Stimulated activated CD4-positive, alpha-beta T cell treated with anti-CD3 and anti-CD28 coated beads, Interleukin-2, amount 100 ng/mL, for 24 hours (primary cell): ENCODE results near the gene VPS29.
"Not testable (repeated sequence)": the region's sequence is repeated elsewhere in the genome, so short reads cannot be mapped to it uniquely, and the experiment has no call there.

ENCODE experiments used
- DNase-seq, 2 donors: peaks; one replicate each; pipeline ENCODE4 v3.0.0-alpha.2; 2020

VPS29 gene

DNA sequence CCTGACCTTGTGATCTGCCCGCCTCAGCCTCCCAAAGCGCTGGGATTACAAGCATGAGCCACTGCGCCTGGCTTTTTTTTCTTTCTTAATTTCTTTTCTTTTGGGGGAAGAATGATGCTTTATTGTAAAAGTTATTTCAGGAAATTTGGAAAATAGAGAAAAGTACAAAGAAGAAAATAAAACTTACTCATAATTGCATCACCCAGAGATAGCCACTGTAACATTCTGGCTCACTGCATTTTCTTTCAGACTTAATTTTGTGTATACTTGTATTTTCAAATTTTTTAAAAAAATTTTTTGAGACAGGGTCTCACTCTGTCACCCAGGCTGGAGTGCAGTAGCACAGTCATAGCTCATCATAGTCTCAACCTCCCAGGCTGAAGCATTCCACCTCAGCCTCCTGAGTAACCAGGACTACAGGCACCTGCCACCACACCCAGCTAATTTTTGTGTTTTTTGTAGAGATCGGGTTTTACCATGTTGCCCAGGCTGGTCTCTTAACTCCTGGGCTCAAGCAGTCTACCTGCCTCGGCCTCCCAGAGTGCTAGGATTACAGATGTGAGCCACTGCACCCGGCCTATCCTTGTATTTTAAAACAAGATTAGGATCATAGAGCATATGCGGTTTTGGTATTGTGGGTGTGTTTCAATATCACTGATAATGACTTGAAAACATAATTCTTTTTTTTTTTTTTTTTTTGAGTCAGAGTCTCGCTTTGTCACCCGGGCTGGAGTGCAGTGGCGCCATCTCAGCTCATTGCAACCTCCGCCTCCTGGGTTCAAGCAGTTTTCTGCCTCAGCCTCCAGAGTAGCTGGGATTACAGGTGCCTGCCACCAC lies 19.2 kb upstream of the VPS29 start:
- DNase-seq = peak; percentile 32 to 35

DNA sequence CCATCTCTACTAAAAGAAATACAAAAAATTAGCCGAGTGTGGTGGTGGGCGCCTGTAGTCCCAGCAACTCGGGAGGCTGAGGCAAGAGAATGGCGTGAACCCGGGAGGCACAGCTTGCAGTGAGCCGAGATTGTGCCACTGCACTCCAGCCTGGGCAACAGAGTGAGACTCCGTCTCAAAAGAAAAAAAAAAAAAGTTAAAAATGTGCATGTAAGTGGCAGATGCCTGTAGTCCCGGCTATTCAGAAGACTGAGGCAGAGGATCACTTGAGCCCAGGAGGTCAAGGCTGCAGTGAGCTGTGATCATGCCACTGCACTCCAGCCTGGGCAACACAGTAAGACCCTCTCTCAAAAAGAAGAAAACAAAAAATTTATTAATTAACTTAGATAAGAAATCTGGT lies 16.1 kb upstream of the VPS29 start:
- not testable (repeated sequence) for DNase-seq

DNA sequence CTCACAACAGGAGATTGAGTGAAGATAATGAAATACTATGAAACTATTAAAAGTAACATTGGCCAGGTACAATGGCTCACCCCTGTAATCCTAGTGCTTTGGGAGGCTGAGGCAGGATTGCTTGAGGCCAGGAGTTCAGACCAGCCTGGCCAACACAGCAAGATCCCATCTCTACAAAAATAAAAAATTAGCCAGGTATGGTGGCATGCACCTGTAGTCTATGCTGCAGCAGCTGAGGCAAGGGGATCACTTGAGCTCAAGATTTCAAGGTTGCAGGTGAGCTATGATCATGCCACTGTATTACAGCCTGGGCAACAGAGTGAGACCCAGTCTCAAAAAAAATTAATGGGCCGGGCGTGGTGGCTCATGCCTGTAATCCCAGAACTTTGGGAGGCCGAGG lies 15.1 kb upstream of the VPS29 start:
- DNase-seq = no peak

DNA sequence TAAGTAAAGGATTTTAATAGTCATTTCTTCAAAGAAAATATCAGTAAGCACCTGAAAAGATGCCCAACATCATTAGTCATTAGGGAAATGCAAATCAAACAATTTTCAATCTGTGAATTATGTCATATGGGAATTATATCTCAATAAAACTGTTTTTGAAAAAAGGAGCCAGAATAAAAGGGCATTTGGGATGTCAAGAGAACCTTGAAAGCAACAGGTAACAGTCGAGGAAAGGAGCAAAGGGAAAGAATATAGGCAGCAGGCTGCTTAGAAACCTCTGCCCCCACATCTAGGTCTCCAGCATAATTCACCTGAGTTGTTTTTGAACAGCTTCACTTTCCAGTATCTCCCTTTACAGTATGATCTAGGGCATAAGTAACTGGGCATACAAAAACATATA lies 12.5 kb upstream of the VPS29 start:
- DNase-seq = no peak

DNA sequence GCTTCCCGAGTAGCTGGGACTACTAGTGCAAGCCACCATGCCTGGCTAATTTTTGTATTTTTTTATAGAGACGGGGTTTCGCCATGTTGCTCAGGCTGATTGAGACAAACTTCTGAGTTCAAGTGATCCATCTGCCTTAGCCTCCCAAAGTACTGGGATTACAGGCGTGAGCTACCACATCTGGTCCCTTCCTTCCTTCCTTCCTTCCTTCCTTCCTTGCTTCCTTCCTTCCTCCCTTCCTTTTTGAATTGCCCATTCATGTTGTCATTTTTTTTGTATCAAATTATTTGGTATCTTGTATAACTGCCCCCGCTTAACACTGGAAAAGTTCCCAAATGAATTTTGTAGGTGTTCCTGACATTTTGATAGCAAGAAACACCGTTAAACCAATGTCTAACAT lies 11.9 kb upstream of the VPS29 start:
- DNase-seq = no peak

DNA sequence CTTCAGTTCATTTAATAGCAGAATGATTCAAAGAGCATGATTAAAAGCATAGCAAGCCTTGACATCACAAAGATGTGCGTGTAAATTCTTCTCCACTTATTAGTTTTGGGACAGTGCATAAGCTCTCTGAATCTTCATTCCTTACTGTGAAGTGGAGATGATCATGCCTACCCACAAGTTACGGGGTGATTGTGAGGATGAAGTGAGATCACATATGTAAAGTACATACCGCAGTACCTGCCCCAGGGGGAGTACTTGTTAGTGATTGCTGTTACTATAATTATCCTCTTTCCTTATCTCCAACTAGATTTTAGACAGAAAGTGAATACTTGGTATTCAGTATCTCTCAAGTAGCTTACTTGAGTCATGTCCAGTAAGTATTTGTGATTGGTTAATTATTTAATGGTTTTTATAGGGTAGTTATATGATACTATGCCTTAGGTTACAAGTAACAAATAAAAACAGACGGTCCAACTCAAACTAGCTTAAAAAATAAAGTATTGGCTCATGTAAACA lies 6.2 kb upstream of the VPS29 start:
- no peak for DNase-seq

DNA sequence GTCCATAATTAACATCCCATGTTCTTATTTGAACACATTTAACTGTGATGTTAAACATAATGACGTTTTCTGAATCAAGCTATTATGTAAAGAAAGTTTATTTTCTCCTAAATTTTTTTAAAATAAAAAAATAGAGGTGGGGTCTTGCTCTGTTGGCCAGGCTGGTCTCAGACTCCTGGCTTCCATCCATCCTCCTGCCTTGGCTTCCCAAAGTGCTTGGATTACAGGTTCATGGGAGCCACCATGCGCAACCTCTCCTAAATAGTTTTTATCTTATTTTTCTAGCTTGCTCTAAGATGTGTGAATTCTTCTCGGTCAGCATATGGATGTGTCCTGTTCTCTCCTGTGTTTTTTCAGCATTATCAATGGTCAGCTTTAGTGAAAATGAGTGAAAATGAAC lies 3.4 kb upstream of the VPS29 start:
- DNase-seq = no peak

DNA sequence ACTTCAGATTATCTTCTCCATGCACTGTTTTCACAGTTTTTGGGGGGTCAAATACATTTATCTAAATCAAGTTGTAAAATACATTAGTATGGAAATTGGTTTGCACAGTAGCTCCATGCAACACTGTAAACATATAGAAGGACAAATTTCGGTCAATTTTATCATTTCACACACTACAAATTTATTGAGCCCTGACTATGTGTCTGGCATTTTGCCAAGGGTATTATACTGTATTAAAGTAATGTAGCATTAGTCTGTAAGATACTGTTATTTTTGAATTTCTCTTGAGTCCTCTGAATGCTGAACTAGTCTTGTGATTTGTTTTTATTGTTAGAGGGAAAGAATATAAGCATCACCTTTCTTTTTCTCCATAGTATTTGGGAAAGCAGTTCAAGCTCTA lies 1.5 kb upstream of the VPS29 start:
- DNase-seq = no peak

DNA sequence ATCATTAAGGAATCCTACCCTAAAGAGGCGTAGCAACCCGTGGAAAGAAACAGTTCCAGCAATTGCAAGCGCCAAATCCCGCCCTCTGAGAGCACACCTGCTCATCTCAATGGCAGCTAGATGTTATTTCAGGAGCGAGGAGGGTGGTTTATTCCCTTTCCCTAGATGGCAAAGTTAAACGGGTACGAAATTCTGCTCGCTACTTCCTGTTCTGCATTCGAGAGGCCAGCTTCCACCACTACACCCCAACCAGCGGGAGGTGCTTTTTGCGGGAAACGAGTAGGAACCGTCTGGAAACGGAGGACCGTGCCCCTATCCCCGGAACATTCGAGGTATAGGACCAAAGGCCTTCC lies 536 bp downstream of the VPS29 start:
- peak in 1 of 2 donors; percentile 45 for DNase-seq

DNA sequence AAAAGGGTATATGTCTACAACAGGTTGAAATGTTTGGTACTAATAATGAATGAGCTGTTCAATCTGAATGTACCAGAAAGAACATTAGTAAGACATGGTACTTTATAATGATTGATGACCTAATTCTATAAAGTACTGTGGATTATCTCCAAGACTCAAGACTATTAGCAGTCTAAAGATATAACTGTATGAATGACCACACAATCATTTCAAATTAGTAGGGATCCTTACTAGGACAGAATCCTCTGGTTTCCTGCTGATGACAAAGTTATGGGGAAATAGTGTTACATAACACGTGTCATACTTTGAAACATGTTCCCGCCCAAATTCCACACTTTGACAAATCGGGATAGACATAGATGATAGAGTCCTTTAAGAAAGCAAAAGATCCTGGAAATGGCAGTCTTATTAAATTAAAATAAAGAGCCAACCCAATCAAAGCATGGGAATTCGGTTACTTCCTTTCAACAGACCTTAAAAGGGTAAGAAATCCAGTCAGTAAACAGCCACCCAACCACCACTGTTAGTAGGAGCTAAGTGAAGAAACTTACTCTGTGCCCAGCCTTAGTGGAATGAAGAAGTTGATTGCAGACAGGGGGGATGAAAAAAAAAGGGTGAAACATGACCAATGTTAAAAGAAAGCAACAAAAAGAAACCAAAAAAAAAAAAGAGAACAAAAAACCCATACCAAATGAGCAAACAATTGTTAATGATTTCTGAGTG lies 2.8 kb downstream of the VPS29 start:
- DNase-seq = no peak

DNA sequence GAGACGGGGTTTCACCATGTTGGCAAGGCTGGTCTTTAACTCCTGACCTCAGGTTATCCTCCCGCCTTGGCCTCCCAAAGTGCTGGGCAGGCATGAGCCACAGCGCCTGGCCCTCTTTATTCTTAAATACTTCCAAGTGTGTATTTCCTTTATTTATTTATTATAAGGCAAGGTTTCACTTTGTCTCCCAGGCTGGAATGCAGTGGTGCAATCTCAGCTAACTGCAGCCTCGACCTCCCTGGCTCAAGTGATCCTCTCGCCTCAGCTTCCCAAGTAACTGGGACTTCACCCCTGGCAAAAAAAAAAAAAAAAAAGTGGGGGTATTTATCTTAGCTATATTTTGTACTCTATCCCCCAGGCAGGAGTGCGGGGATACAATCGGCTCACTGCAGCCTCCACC lies 26.5 kb downstream of the VPS29 start:
- DNase-seq = no peak

DNA sequence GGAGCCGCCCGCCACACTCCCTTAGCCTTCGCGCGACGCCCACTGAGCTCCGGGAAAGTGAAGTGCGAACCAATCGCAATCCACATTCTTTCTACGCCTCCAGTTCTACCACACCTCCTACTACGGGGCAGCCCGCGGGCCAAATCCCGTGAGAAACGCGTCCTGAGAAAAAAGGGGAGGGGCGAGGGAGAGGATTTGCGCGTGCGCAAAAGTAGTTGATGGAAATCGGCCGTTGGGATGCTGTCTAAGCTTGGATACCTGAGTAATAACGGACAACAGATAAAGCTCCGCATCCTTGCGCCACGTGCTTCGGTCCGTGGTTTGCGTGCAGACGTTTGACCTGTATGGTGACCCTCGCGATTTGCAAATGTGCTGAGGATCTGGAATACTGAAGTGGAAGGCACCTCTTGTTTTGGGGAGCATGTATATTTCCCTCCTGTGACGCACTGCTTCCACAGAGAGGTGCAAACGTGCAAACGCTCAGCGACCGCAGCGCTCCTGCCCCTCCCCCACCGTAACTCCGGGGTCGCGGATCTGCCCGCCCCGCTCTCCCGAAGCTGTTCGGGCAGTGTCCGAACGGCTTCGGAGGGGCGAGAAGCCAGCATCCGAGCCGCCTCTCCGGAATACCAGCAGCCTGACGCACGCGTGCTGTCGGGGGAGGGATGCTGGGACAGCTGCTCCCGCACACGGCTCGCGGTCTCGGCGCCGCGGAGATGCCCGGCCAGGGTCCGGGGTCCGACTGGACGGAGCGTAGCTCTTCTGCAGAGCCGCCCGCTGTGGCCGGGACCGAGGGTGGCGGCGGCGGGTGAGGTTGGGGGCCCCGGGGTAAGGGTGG lies 33.5 kb downstream of the VPS29 start, which contains the start of the genes FAM216A and GPN3:
Gene FAM216A, plus strand, starts transcription at position 632 of the 835 bp plus-strand sequence. Its CDS starts 31 bp downstream, at position 663.
Gene GPN3, minus strand, starts transcription at position 44 of the 835 bp plus-strand sequence. CDS start 54 bp downstream, outside the sequence.
- peak; percentile 92 to 95 for DNase-seq

DNA sequence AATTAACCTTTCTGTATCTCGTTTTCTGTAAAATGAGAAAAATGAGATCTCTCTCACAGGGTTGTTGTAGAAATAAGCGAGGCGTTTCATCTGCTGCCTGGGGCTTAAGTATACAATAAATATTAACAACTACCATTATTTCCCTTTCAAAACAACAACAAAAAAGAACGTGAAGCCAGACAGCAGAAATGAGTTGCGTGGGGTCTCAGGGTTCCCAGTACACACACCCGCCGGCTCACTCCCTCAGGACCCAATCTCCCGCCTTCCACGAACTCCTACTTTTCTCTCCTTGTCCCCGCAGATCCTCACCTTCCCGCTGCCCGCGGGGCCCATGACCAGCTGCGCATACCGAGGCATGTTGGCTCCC lies 34.1 kb downstream of the VPS29 start:
- DNase-seq = no peak

DNA sequence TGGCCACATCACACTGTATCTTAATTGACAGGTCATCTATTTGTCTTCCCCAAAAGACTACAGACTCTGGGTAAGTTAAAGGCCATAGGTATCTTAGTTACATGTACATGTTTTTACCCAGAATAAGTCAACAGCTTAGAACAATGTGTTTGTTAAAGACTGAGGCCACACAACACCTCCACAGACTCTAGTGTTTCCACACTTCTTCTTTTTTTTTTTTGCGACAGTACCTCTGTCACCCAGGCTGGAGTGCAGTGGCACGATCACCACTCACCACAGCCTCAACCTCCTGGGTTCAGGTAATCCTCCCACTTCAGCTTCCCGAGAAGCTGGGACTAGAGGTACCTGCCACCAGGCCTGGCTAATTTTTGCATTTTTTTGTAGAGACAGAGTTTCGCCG lies 35.1 kb downstream of the VPS29 start:
- no peak for DNase-seq

DNA sequence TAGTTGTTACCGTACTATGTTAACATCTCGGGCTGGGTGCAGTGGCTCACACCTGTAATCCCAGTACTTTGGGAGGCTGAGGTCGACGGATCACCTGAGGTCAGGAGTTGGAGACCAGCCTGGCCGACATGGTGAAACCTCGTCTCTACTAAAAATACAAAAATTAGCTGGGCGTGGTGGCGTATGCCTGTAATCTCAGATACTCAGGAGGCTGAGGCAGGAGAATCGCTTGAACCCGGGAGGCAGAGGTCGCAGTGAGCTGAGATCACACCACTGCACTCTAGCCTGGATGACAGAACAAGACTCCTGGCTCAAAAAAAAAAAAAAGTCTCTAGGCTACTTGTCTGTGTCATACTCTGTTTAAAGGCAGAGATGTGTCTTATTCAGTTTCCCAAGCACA lies 36.1 kb downstream of the VPS29 start:
- DNase-seq = not testable (repeated sequence)

DNA sequence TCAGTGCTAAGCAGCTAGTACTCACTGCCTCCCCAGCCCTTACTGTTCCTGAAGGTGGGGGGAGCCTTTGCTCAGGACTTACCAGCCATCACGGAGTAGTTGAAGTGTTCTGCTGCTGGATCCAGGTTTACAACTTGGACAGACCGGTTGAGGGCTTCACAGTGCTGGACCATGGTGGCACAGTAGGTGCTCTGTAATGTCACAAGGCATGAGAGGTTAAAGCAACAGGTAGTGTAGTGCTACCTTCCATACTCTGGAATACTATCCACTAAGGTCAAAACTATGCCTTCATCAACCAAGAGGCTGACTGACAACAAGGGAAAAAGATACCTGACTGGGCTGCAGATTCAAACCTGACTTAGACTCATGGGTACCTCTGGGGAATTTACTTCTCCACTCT lies 36.9 kb downstream of the VPS29 start:
- DNase-seq = no peak

DNA sequence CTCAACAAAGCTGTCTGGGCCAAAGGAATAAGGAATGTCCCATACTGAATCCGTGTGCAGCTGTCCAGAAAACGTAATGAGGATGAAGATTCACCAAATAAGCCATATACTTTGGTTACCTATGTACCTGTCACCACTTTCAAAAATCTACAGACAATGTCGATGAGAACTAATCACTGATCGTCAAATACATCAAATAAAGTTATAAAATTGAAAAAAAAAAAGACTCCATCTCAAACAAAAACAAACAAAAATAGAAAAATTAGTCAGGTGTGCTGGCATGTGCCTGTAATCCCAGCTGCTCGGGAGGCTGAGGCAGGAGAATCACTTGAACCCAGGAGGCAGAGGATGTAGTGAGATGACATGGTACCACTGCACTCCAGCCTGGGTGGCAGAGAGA lies 40.7 kb downstream of the VPS29 start:
- not testable (repeated sequence) for DNase-seq

DNA sequence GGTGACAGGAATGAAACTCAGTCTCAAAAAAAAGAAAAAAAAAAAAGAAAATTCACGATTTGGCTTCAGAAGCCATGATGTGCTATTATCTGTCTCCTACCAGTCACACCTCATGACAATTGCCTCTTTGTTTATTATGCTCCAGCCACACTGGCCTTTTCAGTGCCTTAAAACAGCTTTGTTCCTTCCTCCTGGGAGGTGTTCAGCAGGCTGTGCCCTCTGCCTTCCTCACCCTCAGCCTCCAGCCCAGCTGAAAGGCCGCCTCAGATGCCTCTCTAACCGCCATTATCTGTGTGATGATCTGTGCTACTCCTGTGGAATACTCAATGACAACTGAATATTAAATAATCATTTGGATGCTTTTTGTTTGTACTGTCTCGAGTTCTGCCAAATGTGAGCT lies 43.2 kb downstream of the VPS29 start:
- DNase-seq = no peak

DNA sequence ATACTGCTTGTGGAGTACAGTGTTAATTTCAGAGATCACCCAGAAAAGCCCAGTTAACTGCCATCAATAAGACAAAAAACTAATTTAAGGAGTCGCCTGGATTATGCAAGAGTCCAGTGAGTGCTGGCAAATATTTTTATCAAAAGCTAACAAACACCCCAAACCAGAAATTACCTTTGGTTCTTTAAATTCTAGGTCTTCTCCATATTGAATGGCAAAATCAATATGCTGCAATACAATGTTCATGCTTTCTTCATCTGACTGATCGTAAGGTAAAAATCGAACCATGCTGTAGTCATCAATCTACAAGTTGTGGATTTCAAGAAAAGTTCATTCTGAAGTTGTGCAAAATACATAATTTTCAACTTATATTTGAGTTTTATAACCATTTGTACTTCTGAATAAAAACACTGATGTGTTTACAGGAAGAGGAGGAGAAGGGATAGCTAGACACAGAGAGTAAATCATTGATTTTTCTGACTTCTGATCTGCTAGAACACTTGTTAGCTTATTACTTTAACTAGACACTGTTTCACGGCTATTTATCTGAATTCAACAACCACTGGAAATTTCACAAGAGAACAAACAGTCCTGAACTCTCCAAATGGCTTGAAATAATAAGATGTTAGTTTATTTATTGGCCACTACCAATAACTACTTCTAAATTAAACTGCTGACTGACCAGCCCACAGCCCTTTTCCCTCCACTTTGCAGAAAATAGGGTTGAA lies 48.2 kb downstream of the VPS29 start:
- DNase-seq = no peak

DNA sequence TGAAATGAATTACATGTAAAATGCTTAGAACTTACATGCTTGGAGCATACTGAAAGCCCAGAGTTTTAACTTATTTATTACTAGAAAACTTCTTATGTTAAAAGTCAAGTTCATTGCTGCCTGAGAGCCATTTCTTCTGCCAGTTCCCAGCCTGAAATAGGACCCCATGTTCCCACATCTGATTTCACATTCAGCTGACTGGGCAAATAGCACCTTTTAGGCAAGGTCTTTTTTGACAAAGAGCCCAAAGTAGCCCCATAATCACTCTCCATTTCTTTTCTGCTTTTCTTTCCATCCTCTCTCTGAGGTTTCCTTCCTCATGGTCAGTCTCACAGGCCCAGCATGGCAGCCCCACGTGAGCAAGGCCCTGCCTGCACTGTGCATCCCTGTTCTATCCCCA lies 50.6 kb downstream of the VPS29 start:
- no peak for DNase-seq

DNA sequence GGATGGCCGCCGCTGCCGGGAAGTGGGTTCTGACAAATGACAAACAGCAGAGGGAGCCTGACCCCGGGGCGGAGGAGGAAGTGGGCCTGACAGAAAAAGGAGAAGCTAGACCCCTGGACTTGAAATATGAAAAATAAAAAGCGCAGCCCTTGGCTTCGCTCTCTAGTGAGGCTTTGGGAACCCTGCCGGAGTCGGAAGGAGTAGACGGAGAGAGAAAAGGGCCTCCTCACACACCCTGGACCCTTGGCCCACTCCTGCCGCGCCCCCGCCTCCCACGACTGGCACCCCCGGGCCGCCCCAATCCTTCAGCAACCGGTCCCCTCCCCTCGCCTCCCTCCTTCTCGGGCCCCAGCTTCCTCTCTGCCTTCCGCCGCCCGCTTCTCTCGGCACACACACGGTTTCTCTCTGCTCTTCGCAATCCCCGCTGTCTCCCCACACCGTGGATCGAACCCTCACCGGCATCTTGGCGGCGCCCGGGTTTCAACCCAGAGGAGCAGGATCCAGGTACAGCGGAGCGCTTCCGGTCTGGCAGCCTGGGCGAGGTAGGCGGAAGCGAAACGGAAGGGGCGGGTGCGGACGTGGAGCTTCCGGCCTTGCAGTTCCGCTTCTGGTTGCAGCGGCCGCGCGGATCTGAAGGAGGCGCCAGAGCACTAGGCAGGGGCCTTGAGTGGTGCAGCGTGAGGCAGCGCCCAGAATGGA lies 52.0 kb downstream of the VPS29 start, which contains the start of gene ARPC3:
Gene ARPC3, minus strand, starts transcription at position 539 of the 699 bp plus-strand sequence. Its CDS starts 77 bp downstream, at position 462.
- peak; percentile 96 for DNase-seq

DNA sequence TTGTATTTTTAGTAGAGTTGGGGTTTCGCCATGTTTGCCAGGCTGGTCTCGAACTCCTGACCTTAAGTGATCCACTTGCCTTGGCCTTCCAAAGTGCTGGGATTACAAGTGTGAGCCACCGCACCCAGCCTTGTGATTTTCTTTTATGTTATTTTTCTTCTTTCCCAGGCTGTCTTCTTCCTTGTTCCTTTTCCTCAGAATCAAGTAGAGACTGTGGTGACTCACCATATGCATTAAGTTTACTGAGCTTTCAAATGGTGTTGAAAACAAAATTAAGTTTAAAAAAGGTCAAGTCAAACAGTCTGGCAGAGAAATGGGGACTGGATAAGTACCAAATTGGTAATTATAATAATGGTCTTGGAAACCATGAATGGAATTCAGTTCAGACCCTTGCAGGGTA lies 57.5 kb downstream of the VPS29 start:
- no peak for DNase-seq
